NCI-H1930 (cell line): ENCODE measurements around the gene RPH3AL.
"Not testable (repeated sequence)": the region's sequence is repeated elsewhere in the genome, so short reads cannot be mapped to it uniquely, and the experiment has no call there.

Source experiments
- DNase-seq, 2 experiments: peaks; one replicate each; lab custom pipeline; 2025; lab: John Stamatoyannopoulos, UW

Gene RPH3AL

DNA sequence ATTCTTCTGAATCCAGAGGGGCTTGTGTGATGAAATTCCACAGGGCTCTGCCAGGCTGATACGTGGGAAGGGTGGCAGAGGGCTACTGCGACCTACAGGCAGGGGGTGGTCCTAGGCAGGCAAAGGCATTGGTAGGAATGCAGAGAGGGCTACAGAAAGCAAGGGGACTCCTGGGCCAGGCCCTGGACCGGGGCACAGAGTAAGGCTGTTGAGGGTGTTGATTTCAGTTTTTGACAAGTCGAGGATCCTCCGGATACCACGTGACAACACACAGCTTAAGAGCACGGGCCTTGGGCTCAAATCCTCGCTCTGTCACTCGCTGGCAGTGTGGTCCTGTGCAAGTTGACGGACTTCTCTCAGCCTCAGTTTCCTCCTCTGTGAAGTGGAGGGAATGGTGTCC is 152.0 kb downstream of the RPH3AL start:
- no peak for DNase-seq

DNA sequence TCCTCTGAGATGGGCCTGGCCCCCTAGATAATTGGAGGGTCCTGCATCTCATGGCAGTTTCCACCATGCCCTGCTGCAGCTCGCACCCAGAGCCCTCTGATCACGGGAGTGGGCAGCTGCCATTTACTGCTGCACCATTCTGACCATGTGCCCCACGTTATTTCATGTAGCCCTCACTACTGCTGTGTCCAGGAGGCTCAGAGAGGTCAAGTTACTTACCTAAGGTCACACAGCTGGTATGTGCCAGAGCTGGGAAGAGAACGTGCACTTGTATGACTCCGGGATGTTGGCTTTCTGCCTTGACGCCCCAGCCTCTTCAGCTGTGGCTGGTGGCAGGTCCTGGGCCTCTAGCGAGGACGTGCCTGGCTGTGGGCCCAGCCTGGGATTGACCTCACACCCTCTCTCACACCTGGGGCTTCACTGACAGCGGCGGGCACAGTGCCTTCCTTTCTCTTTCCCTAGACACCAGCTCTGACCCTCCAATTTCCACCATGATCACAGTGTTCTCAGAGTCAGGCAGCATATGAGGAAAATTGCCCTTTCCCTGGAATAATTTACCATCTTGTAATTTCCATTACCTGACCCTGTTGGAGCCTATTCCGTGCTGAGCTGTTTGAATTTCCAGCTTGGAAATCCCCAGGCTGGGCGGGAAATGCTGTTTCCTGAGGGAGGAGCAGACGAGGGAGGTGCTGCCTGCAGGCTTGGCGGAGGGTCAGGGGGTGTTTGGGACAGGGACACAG is 152.6 kb downstream of the RPH3AL start:
- no peak for DNase-seq

DNA sequence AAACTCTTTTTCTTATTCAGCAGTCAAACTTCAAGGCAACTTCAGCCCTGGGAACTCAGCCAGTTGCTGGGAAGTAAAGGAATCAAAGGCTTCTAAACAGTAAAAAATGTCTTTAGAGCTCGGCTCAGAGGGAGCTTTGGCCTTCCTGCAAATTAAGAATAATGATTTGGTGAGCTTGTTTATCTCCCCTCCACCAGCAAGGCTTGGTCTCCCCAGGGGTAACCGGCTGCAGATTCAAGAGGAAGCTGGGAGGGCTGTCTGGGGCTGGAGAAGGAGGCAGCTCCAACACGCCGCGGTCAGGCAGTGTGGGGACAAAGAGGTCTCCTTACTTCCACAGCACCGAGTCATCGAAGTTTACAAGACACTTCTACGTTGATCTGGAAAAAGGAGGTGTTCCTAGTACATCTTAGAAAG is 153.4 kb downstream of the RPH3AL start:
- DNase-seq: no peak

DNA sequence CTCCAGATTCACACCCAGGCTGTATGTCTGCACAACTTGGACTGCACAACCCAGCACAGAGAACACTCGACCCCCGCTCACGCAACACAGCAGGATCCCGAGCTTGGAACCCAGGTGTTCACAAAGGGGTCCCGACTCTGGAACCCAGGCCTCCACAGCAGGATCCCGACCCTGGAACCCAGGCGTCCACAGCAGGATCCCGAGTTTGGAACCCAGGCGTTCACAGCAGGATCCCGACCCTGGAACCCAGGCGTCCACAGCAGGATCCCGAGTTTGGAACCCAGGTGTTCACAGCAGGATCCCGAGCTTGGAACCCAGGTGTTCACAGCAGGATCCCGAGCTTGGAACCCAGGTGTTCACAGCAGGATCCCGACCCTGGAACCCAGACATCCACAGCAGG is 154.4 kb downstream of the RPH3AL start:
- DNase-seq: not testable (repeated sequence)

DNA sequence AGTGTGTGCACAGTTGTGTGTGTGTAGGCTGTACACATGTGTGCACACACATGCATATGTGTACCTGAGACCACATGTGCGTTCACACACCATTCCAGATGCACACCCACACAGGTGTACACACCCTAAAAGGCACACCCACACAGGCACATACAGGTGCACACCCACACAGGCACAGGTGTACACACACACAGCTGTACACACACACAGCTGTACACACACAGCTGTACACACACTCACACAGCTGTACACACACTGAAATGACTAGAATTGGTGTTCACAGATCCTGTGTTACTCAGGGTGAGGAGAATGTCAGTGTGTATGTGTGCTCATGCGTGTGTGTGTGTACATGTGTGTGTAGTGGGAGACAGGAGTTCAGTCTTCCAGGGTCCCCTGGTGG is 155.3 kb downstream of the RPH3AL start:
- DNase-seq: no peak

DNA sequence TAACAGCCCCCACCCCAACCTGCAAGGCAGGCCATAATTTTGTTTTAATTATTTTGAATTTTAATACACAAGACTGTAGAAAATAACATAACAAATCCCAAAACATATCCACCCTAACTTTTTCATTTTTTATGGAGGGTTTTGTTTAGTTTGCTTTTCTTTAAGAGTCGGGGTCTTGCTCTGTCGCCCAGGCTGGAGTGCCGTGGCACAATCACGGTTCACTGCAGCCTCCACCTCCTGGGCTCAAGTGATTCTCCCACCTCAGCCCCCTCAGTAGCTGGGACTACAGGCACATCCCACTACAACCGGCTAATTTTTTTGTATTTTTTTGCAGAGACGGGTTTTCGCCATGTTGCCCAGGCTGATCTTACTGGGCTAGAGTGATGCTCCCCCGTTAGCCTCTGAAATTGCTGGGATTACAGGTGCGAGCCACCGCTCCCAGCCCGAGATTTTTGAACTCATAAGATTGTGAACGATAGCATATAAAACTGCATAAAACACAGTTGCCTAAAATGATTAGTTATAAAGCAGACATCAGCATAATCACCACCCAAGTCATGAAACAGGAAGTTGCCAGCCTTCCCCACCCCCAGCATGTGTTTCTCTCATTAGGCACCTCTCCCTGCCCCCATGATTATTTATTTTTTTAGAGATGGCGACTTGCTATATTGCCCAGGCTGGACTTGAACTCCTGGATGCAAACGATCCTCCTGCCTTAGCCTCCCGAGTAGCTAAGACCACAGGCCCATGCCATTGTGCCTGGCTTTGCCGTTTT is 157.6 kb downstream of the RPH3AL start:
- DNase-seq: no peak

DNA sequence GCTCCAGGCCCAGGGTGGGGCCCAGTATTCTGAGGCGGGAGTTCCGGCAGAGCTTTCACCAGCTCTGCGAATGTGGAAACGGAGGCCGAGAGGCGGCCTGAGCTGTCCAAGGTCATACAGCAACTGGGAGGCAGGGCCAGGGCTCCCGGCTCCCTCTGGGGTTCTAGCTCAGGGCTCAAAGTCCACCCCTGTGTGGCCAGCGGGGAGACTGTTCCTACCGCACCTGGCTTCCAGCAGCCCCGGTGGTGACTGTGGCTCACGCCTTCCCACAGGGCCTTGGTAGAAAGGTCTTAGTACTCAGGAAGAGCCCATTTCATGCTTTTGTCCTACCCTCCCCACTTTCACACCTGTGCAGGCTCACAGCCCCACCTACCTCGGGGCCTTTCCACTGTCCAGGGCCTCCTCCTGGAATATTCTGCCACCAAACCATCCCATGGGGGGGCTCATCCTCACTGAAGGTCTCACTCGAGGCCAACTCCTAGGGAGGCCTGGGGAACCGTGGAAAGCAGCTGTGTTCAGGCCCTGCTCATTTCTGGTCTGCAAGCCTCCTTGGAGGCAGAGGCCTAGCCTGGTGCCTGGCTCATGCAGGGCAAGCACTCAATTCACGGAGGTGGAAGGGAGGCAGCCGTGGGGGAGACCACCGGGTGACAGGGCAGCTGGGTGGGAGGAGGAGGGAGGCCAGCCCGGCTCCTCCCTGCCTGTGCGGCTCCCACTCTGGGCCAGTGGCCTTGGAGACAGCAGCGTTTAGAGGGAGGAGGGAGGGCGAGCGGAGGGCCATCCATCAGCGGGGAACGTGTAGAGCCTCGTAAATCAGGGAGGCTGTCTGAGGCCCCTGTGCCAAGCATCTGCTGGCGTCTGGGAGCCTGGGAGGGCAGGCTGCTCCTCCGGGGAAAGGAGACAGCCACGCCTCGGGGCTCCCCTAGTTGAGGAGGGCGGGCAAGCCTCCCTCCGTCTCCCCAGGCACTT is 158.5 kb downstream of the RPH3AL start:
- DNase-seq: no peak

DNA sequence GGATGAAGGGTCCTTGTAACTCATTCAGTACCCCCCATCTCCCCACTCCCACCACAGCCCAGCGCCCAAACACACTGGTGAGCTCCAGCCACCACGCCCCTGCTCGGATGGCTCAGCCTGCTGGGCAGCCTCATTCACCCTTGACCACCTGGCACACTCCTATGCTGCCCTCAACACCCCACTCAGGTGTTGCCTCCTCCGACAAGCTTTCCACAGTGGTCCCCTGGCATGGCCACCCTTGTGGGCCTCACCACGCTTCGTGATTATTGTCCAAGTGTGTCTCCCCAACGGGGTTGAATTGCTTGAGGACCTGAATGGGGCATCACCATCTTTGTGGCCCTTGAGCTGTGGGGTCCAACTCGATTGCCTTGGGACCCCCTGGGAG is 159.2 kb downstream of the RPH3AL start:
- DNase-seq: no peak

DNA sequence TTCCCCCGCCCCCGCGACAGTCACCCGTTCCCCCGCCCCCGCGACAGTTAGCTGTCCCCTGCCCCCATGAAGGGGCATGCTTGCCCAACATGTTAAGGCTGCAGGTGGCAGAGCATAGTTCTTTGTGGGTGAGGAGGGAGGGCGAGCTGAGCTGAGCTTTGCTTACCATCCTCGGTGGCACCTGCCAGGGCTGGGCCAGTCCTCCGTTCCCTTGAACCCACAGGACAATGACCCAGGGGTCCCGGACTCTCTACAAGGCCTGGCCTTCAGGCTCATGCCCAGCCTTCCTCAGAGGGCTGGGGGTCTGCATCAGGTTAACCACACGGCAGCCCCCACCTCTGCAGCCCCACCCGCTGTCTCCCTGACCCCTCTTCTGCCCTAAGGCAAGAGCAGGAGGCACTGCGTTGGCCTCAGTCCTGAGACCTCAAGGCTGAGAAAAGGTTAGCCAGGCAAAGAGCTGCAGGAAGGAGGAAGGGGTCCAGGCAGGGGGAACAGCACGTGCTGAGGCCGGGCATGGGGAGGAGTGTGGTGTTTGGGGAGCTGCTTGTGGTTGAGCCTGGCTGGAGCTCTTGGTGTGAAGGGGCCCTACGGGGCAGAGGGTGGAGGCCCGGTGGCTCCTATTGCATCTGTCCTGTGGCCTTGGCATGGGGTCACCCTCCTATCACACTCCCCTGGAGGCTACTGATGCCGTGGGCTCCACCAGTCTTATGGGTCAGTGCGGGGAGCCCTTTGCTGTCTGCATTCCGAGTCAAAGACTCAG is 159.8 kb downstream of the RPH3AL start:
- no peak for DNase-seq

DNA sequence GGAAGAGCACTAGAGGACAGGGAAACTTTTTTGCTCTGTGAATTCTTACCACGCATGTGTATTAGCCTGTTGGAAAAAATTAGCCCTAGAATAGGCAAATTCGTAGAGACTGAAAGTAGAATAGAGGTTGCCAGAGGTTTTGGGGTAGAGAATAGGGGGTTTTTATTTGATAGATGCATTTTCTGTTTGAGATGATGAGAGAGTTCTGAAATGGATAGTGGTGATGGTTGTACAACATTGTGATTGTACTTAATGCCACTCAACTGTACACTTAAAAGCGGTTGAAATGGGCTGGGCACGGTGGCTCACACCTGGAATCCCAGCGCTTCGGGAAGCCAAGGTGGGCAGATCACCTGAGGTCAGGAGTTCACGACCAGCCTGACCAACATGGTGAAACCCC is 163.2 kb downstream of the RPH3AL start:
- DNase-seq: no peak

DNA sequence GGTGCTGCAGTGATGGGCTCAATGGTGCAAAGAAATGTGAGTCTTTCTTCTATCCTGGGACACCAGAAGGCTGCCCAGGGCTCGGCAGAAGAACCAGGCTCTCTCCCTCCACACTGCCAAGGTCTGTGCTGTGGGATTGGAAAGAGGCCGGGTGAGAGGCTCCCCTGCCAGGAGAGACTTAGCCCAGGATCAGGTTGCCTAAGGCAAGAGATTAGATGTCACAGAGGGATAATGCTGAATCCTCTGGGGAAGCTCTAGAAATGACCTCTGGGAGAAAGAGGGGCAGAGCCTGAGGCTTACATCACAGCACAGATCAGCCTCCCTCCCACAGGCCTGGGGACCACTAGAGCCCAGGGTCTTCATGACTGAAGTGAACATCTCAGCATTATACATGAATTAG is 165.5 kb downstream of the RPH3AL start:
- no peak for DNase-seq

DNA sequence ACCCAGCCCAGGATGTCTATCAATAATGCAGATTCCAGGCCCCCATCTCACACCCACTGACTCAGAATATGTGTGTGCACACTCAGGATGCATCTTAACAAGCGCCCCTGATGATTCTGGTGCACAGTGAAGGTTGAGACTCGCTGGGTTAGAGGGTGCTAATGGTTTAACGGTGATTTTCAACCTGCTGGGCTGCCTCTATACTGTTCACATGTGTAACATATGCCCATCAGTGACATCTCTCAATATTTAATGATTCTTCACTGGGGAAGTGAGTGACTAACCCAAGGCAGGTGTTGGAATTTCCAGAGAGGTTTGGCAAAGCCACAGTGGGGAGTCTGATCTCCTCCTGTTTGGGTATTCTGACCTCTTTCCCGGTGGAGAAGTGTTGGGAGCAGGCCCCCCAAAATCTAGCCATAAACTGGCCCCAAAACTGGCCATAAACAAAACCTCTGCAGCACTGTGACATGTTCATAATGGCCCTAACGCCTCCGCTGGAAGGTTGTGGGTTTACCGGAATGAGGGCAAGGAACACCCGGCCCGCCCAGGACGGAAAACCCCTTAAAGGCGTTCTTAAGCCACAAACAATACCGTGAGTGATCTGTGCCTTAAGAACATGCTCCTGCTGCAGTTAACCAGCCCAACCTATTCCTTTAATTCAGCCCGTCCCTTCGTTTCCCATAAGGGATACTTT is 167.0 kb downstream of the RPH3AL start:
- DNase-seq: no peak

DNA sequence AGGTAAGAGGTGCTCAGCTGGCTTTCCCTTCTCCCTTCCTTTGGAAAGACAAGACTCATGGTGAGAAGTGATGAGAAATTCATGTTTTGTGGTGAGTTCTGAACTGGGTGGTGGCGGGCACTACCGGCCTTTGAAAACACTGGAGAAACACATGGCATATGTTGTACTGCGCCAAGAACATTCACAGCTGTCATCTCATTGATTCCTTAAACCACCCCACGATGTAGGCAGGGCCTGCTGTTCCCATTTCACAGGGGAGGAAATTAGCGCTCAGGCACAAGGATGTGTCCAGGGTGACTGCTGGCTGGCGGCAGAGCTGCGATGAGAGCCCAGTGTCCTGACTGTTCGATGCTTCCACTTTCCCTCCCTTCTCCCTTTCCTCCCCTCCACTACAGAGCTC is 169.6 kb downstream of the RPH3AL start:
- DNase-seq: no peak

DNA sequence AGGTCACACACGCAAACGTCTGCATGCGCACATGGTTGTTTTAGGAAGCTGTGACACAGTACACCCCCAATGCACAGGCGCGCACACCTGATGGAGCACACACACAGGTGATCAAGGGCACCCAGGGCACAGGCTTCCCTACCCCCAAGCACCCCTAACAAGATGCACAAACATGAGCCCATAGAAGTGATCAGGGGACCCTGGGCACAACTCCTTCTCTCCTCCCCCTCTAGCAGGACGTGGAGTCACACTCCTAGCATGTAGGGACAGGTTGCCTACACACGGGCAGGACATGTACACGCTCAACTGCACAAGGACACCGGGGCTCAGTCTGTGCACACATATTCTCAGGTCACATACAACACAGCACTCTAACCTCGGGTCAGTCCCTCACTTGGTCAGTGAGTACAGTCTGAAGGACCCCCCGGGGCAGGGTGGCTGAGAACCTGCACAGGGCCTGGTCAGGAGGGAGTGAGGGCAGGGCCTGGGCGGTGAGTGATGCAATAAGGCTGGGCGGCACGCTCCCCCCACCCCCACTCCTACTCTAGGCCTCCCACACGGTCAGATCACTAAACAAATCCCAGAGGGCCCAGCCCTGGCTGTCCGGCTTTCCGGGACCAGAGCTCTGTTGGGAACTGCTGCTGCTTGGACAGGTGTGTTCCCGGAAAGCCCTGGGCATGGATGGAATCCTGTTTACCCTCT is 170.4 kb downstream of the RPH3AL start:
- no peak for DNase-seq

DNA sequence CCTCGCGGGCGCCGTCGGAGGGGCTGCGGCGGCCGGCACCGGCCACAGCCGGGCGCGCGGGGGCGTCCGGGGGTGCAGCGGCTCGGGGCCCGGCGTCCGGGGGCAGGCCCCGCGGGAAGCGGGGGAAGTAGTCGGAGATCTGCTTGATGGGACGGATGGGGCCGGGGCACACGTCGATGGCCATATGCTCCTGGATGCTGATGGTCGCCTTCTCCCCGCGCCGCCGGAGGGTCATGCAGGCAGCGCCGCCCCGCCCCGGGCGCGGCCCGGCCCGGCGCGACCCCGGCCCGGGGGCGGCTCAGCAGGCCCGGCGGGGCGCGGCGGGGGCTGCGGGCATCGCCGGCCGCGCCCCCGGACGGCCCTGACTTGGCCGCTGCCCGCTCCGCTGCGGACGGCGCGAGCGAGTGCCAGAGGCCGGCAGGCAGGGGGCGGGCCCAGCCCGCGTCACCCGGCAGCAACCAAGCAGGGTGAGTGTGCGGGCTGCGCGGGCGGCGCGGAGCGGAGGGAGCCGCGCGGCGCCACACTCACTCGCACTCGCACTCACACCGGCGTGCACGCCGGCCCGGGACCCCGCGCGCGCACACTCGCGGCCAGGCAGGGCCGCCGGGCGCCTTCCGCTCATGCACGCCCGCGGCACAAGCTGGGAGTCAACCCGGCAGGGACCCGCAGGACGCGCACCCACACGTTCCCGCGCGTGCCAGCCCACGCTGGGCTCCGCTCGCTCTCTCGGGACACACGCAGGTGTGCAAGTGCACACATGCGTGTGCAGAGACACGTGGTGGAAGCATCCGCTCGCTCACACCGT is 171.2 kb downstream of the RPH3AL start, which contains the start of gene DOC2B:
Gene DOC2B, minus strand, starts transcription at position 406 of the 805 bp plus-strand sequence. Its CDS starts 171 bp downstream, at position 235.
- peak in 1 of 2 experiments; percentile 23 for DNase-seq

DNA sequence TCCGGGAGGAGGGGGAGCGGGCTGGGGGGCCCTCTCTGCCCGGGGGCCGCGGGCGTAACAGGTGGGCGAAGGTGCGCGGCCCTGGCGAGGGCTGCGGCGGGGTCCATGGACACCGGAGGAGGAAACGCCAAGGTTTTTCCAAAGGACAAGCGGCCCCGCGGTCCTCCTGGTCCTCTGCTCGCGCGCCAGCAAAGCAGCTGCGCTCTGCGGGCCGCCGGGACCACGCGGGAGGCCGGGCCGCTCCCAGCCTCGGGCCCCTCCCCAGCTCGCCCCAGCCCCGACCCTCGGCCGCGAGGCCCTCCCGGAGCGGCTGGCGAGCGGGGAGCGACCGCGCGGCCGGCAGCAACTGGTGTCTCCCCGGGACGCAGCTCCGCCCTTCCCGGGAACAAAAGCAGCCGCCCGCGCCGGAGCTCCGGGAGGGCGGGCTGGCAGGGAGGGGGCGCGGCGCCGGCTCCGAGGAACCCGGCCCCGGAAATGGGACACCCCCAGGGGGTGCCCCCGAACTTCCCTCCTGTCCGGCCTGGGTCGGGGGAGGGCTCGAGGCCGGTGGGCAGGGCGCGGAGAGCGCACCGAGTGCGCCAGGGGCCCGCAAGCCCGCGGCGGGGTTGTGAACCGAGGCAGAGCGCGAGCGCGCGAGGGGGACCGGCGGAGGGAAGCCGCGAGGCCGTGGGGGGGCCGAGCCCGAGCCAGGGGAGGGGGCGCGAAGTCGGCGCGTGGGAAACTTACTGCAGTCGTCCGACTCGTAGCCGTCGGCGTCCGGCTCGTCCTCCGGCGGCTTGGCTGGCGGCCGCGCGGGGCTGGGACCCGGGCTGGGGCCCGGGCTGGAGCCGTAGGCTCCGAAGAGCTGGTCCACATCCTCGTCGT is 172.0 kb downstream of the RPH3AL start:
- no peak for DNase-seq

DNA sequence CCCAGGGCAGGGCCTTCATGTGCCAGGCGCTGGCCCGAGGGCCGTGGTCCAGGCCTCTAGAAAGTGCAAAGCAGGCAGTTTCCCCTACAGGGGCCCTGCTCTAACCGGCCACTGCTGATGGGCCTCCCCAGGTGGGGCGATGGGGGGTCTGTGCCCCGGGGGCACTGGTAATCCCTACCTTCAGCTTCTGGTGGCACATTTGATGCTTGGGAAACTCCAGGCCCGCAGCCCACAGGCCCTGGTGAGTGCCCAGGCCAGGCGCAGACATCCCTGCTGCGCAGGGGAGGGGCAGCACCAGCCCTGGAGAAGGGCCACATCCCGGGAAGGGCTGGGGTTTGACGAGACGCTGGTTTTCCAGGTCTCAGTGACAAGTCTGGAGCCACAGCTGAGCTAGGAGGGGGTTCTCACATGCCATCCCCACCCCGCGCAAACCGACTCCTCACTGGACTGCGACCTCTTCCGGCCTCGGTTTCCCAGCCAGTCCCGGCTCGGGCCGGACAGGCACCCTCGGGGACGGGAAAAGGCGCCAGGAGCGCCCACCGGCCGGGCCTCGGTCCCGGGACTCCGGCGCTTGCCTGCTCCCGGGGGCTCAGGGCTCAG is 172.7 kb downstream of the RPH3AL start:
- no peak for DNase-seq

DNA sequence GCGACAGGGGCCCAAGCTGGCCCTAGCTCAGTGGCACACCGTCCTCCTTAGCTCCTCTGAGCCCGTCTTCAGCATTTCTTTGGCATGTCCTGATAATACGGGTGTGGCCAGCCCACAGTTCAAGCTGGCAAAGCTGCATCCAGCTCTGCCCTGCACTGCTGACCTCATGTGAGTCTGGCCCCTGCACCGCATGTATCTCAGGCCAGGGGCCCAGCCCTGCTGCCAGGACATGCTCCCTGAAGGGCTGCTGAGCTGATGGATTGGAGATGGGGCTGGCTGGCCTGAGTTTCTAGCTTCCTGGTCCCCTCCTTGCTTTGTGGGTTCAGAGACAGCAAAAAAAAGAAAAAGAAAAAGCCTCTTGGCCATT is 173.6 kb downstream of the RPH3AL start:
- no peak for DNase-seq
